ENCODE results near the gene FLAD1.
A peak's percentile ranks its signal among the peaks of the same experiment; 100 is the strongest.

The FLAD1 gene

DNA sequence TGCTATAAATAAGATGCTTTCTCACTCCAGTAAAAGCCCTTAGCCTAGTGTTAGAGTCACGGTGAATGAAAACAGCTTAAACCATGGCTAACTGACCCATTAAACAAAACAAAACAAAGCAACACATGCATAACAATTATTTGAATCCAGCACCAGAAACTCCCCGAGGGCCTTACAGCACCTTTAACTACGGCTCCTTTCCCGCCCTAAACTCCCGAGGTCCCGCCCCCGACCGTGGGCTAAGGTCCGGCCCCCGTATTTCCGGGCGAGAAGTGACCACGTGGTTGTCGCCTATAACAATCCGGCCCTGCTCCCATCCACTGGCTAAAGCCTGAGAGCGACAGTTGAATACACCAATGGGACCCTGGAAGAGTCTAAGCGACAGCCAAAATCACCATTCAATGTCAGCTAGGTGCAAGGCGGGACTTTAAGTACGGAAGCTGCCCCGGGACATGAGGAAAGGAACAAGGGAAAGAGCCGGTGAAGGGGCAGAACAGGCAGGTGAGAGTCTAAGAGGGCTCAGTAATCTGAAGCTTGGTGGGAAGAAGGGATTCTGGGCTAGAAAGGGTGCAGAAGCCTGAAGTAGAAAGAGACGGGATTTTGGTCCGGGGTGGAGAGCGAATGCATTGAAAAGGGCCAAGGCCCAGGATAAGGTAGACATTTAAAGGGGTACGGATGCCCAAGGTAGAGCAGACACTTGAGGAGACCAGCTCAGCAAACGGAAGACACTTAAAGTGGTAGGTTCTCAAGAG lies at the start of gene FLAD1 (continued):
- TF ChIP-seq ZNF626 (tag by site-specific recombination; IDR thresholded peaks at IDR 0.05) (no peak), ZNF501 (tag by site-specific recombination; IDR thresholded peaks at IDR 0.05) (peak; percentile 43; the same call in 1 of the 2 replicates), ZNF24 (tag by site-specific recombination; IDR thresholded peaks at IDR 0.05) (0 out of 2 replicates have a peak, but pooled peaks have one; percentile 23), ZNF175 (tag by site-specific recombination; IDR thresholded peaks at IDR 0.05) (no peak), ZNF324 (tag by site-specific recombination; IDR thresholded peaks at IDR 0.05) (peak; percentile 38; the same call in 1 of the 2 replicates), BCL11A (tag by site-specific recombination; IDR thresholded peaks at IDR 0.05; ENCODE audit: low read depth) (no peak), PRDM4 (tag by site-specific recombination; IDR thresholded peaks at IDR 0.05) (0 out of 2 replicates have a peak, but pooled peaks have one; percentile 33), ZEB2 (tag by site-specific recombination; IDR thresholded peaks at IDR 0.05) (peak; percentile 64; the same call in 1 of the 2 replicates), ZBTB17 (tag by site-specific recombination; IDR thresholded peaks at IDR 0.05) (peak; percentile 60), ZNF629 (tag by site-specific recombination; IDR thresholded peaks at IDR 0.05) (peak; percentile 63), ZBTB8A (tag by site-specific recombination; IDR thresholded peaks at IDR 0.05) (peak; percentile 42; the same call in 1 of the 2 replicates), KLF17 (tag by site-specific recombination; IDR thresholded peaks at IDR 0.05) (peak; percentile 20; the same call in 1 of the 2 replicates), GLIS1 (tag by site-specific recombination; IDR thresholded peaks at IDR 0.05) (peak; percentile 14; the same call in 1 of the 2 replicates), ZNF488 (tag by site-specific recombination; IDR thresholded peaks at IDR 0.05) (no peak), ZXDB (tag by site-specific recombination; IDR thresholded peaks at IDR 0.05) (peak; percentile 93), KLF10 (tag by site-specific recombination; IDR thresholded peaks at IDR 0.05) (peak; percentile 72), ZNF391 (tag by site-specific recombination; IDR thresholded peaks at IDR 0.05; ENCODE audit: borderline replicate concordance, low read depth) (peak; percentile 15; the same call in 1 of the 2 replicates), ZNF366 (tag by site-specific recombination; conservative IDR thresholded peaks at IDR 0.05) (peak; percentile 98), ZNF2 (tag by site-specific recombination; IDR thresholded peaks at IDR 0.05) (peak; percentile 14; the same call in 1 of the 2 replicates), ELK4 (IDR thresholded peaks at IDR 0.05; ENCODE audit: borderline replicate concordance, low read depth, low read length) (peak; percentile 77; the same call in 1 of the 2 replicates), PATZ1 (tag by site-specific recombination; IDR thresholded peaks at IDR 0.05) (peak; percentile 86), OVOL3 (tag by site-specific recombination; IDR thresholded peaks at IDR 0.05) (0 out of 2 replicates have a peak, but pooled peaks have one; percentile 31), ZBTB11 (tag by site-specific recombination; conservative IDR thresholded peaks at IDR 0.05; ENCODE audit: low read depth) (peak; percentile 68), ZNF335 (tag by site-specific recombination; conservative IDR thresholded peaks at IDR 0.05) (peak; percentile 86), ZNF580 (tag by site-specific recombination; IDR thresholded peaks at IDR 0.05) (peak; percentile 94)
- TF ChIP-seq, protein P1, sequence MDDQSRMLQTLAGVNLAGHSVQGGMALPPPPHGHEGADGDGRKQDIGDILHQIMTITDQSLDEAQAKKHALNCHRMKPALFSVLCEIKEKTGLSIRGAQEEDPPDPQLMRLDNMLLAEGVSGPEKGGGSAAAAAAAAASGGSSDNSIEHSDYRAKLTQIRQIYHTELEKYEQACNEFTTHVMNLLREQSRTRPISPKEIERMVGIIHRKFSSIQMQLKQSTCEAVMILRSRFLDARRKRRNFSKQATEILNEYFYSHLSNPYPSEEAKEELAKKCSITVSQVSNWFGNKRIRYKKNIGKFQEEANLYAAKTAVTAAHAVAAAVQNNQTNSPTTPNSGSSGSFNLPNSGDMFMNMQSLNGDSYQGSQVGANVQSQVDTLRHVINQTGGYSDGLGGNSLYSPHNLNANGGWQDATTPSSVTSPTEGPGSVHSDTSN (CRISPR knock-in tag; IDR thresholded peaks at IDR 0.05), result peak; percentile 100

All from HEK293 (cell line).